PC-3 (cell line): ENCODE results near the gene FAM13A. TPM values are rescaled to one million over a fixed set of nuclear protein-coding genes. Genes with fewer than 3 reads are reported as not detected.

ENCODE experiments used
- ATAC-seq: fragments of 200-7000 bp; cut with Tn5 transposase; 2 replicates; pipeline ENCODE4 v1.9.1; 2020; ENCODE audit warnings: mild to moderate bottlenecking, moderate library complexity
- BruUV-seq: library from RNA; stranded (reverse); fragments of 400-500 nt; replicated peaks from 2 replicates; lab custom pipeline; 2021; lab: Mats Ljungman, UMichigan
- CTCF ChIA-PET: fragments of 300-600 bp; sonication (Branson Sonifier 250); formaldehyde crosslinking; loops from one replicate; lab custom pipeline; 2022; ENCODE audit warnings: antibody characterized with exemption; lab: Charles Lee
- POLR2A ChIA-PET: fragments of 300-600 bp; sonication (Branson Sonifier 250); formaldehyde crosslinking; loops from one replicate; lab custom pipeline; 2022; ENCODE audit warnings: antibody characterized with exemption; ENCODE audit not compliant: unreplicated experiment; lab: Charles Lee
- DNase-seq: peaks from one replicate; pipeline ENCODE4 v3.0.0-alpha.2; 2015
- H2AFZ ChIP-seq: fragments of 300-600 bp; sonication (generic); 2 replicates; pipeline ENCODE4 v1.6.0; 2016; ENCODE audit warnings: antibody characterized with exemption, low read length
- H3F3A ChIP-seq: fragments of 300-600 bp; sonication (generic); one replicate; pipeline ENCODE4 v1.6.0; 2017; ENCODE audit warnings: antibody characterized with exemption, low read length, control low read depth, mild to moderate bottlenecking; ENCODE audit not compliant: unreplicated experiment
- H3K27ac ChIP-seq: fragments of 300-600 bp; sonication (generic); 2 replicates; pipeline ENCODE4 v1.5.1; 2016; ENCODE audit warnings: mild to moderate bottlenecking, low read length
- H3K27me3 ChIP-seq: fragments of 300-600 bp; sonication (generic); 2 replicates; pipeline ENCODE4 v1.6.1; 2016; ENCODE audit warnings: low read length, mixed read lengths
- H3K36me3 ChIP-seq: fragments of 300-600 bp; sonication (generic); 2 replicates; pipeline ENCODE4 v1.6.1; 2016; ENCODE audit warnings: low read depth, mixed run types, low read length, mixed read lengths
- H3K4me1 ChIP-seq: fragments of 300-600 bp; sonication (generic); 2 replicates; pipeline ENCODE4 v1.5.1; 2016; ENCODE audit warnings: low read length; ENCODE audit not compliant: insufficient read depth
- H3K4me2 ChIP-seq: fragments of 300-600 bp; sonication (generic); 2 replicates; pipeline ENCODE4 v1.6.0; 2016; ENCODE audit warnings: low read length
- H3K4me3 ChIP-seq: fragments of 300-600 bp; sonication (generic); 2 replicates; pipeline ENCODE4 v1.5.1; 2016; ENCODE audit warnings: mild to moderate bottlenecking, low read length, mixed read lengths
- H3K79me2 ChIP-seq: fragments of 300-600 bp; sonication (generic); 2 replicates; pipeline ENCODE4 v1.6.1; 2017; ENCODE audit warnings: low read length, mixed read lengths
- H3K9ac ChIP-seq: fragments of 300-600 bp; sonication (generic); 2 replicates; pipeline ENCODE4 v1.6.0; 2016; ENCODE audit warnings: mild to moderate bottlenecking, low read length
- H3K9me2 ChIP-seq: fragments of 300-600 bp; sonication (generic); replicated peaks from 2 replicates; pipeline ENCODE4 v1.6.1; 2016; ENCODE audit warnings: mixed run types, low read length, mixed read lengths
- H3K9me3 ChIP-seq: fragments of 300-600 bp; sonication (generic); 2 replicates; pipeline ENCODE4 v1.6.1; 2016; ENCODE audit warnings: low read length, mixed read lengths
- H4K20me1 ChIP-seq: fragments of 300-600 bp; sonication (generic); 2 replicates; pipeline ENCODE4 v1.6.1; 2016; ENCODE audit warnings: low read length, mixed read lengths
- CTCF ChIP-seq: fragments of 300-600 bp; sonication (generic); conservative IDR thresholded peaks from 2 replicates; pipeline ENCODE4 v1.5.1; 2017; ENCODE audit warnings: antibody characterized with exemption, low read depth, mild to moderate bottlenecking, low read length
- EZH2 ChIP-seq: fragments of 300-600 bp; sonication (generic); IDR thresholded peaks from one replicate; pipeline ENCODE4 v1.6.1; 2017; ENCODE audit warnings: antibody characterized with exemption, mild to moderate bottlenecking, low read length; ENCODE audit not compliant: unreplicated experiment
- EZH2phosphoT487 ChIP-seq: fragments of 300-600 bp; sonication (generic); IDR thresholded peaks from 2 replicates; pipeline ENCODE4 v1.6.1; 2018; ENCODE audit warnings: mild to moderate bottlenecking, antibody characterized with exemption, low read length, borderline replicate concordance
- intact Hi-C: fragments of 100-400 bp; cut with micrococcal nuclease; formaldehyde crosslinking; loops from 2 replicates; pipeline ENCODE4 v1.9.0; 2023
- total RNA-seq: library from RNA; depleted of rRNA; stranded (reverse); fragments of >200 nt; gene quantifications from 2 replicates; pipeline ENCODE4 v1.2.3, GENCODE V29; 2014; rRNA removed

Gene FAM13A
- total RNA-seq, 1 experiment from 2014 or later, result 8.6 TPM

- Histone ChIP-seq H3K4me2 (no peak overlapping the region), H3K27ac (no peak overlapping the region), H3K4me1 (no peaks in the 10 kb centered on the region), H3K79me2 (no peaks in the 10 kb centered on the region), H3K9me2 (no peaks in the 10 kb centered on the region), H3K4me3 (no peak overlapping the region), H4K20me1 (no peaks in the 10 kb centered on the region), H3K27me3 (no peaks in the 10 kb centered on the region), H3K36me3 (no peaks in the 10 kb centered on the region), H2AFZ (no peak overlapping the region), H3K9me3 (no peaks in the 10 kb centered on the region), H3F3A (no peaks in the 10 kb centered on the region), H3K9ac (no peak overlapping the region)
- ATAC-seq (no peak), DNase-seq (no peak)
- BruUV-seq, result no TSS peak
- CTCF ChIA-PET, result no interaction called here
- TF ChIP-seq EZH2, result no peak
- POLR2A ChIA-PET, result no interaction called here
- intact Hi-C loops, result no loop called here
Measured at GRCh38 chr4:88693792-88694191, 363.2 kb downstream of the FAM13A start.

- Histone ChIP-seq H3K27ac (no peak overlapping the region), H3K9ac (no peak overlapping the region), H3K4me3 (no peak overlapping the region), H3K4me2 (no peak overlapping the region), H3F3A (no peaks in the 10 kb centered on the region), H2AFZ (no peak overlapping the region), H3K9me2 (no peaks in the 10 kb centered on the region), H4K20me1 (no peaks in the 10 kb centered on the region), H3K9me3 (no peaks in the 10 kb centered on the region), H3K4me1 (no peaks in the 10 kb centered on the region), H3K79me2 (no peaks in the 10 kb centered on the region), H3K36me3 (no peaks in the 10 kb centered on the region), H3K27me3 (no peaks in the 10 kb centered on the region)
- no peak for TF ChIP-seq EZH2
- TF ChIP-seq CTCF, result no peak
- TF ChIP-seq EZH2phosphoT487, result no peak
- ChIA-PET CTCF (no interaction called here), POLR2A (no interaction called here)
- intact Hi-C loops, result no loop called here
- BruUV-seq, result no TSS peak
- DNase-seq, result peak; percentile 33
- ATAC-seq, result peak; percentile 18; the same call in 1 of the 2 replicates
Measured at GRCh38 chr4:88690355-88690754, 366.6 kb downstream of the FAM13A start.

GRCh38 chr4:88681209-88681608 is 375.8 kb downstream of the FAM13A start:
- H3K4me3 ChIP-seq, result no peak overlapping the region
- no peak for TF ChIP-seq EZH2
- TF ChIP-seq EZH2phosphoT487, result no peak
- TF ChIP-seq CTCF, result no peak
- no peaks in the 10 kb centered on the region for H3K9me2 ChIP-seq
- no peak for ATAC-seq
- no peak for DNase-seq
- H3K4me1 ChIP-seq, result no peaks in the 10 kb centered on the region
- H3K9ac ChIP-seq, result no peak overlapping the region
- H3K27me3 ChIP-seq, result no peaks in the 10 kb centered on the region
- H2AFZ ChIP-seq, result no peak overlapping the region
- H3K4me2 ChIP-seq, result no peak overlapping the region
- H3K9me3 ChIP-seq, result no peaks in the 10 kb centered on the region
- H3K36me3 ChIP-seq, result no peaks in the 10 kb centered on the region
- H3K79me2 ChIP-seq, result no peaks in the 10 kb centered on the region
- intact Hi-C loops, result no loop called here
- no peaks in the 10 kb centered on the region for H4K20me1 ChIP-seq
- POLR2A ChIA-PET, result no interaction called here
- CTCF ChIA-PET, result no interaction called here
- no peak overlapping the region for H3K27ac ChIP-seq
- BruUV-seq, result no TSS peak
- H3F3A ChIP-seq, result no peaks in the 10 kb centered on the region

Other genes with a start within 250 kb of the FAM13A start
- 4.2 and 5.4 TPM in 2 replicates for gene TIGD2, start 54.3 kb upstream of the FAM13A start, total RNA-seq